ENCODE results near the gene NDUFV1.
"Not testable (repeated sequence)": the region's sequence is repeated elsewhere in the genome, so short reads cannot be mapped to it uniquely, and the experiment has no call there.

NDUFV1 gene

GRCh38 chr11:67656278-67656922 lies 49.7 kb downstream of the NDUFV1 start:
- no peak for DNase-seq (ENCODE audit: low read depth)

- no peak for DNase-seq (ENCODE audit: low read depth)
These were observed 50.6 kb downstream of the NDUFV1 start for GRCh38 chr11:67657300-67657699.

- not testable (repeated sequence) for DNase-seq (ENCODE audit: low read depth)
These were observed 53.0 kb downstream of the NDUFV1 start for GRCh38 chr11:67659651-67660165.

GRCh38 chr11:67660752-67661151 lies 54.0 kb downstream of the NDUFV1 start:
- not testable (repeated sequence) for DNase-seq (ENCODE audit: low read depth)

Data from activated T-helper 9 cell treated with anti-CD3 and anti-CD28 coated beads, Interleukin-2, amount 50 U/mL, for 16 hours (primary cell).